GM23248 (cell line): ENCODE results near the gene MRE11. TPM values are rescaled to one million over a fixed set of nuclear protein-coding genes. Genes with fewer than 3 reads are reported as not detected.

ENCODE experiments used
- DNase-seq: peaks from one replicate; pipeline ENCODE4 v3.0.0-alpha.2; 2015
- H2AFZ ChIP-seq: fragments of 200-600 bp; sonication (generic); 2 replicates; pipeline ENCODE4 v1.6.1; 2016; ENCODE audit warnings: antibody characterized with exemption
- H3F3A ChIP-seq: fragments of 200-600 bp; sonication (generic); 2 replicates; pipeline ENCODE4 v1.6.1; 2016; ENCODE audit warnings: mild to moderate bottlenecking, antibody characterized with exemption, mixed run types; ENCODE audit not compliant: insufficient read depth
- H3K27ac ChIP-seq: fragments of 200-600 bp; sonication (generic); 2 replicates; pipeline ENCODE4 v1.5.1; 2016; ENCODE audit warnings: mild to moderate bottlenecking
- H3K27me3 ChIP-seq: fragments of 200-600 bp; sonication (generic); replicated peaks from 2 replicates; pipeline ENCODE4 v1.6.1; 2016; ENCODE audit warnings: mild to moderate bottlenecking; ENCODE audit not compliant: insufficient read depth
- H3K36me3 ChIP-seq: fragments of 200-600 bp; sonication (generic); 2 replicates; pipeline ENCODE4 v1.6.1; 2016; ENCODE audit warnings: low read depth, mild to moderate bottlenecking
- H3K4me1 ChIP-seq: fragments of 200-600 bp; sonication (generic); 2 replicates; pipeline ENCODE4 v1.6.1; 2016; ENCODE audit warnings: mild to moderate bottlenecking; ENCODE audit not compliant: insufficient read depth
- H3K4me2 ChIP-seq: fragments of 200-600 bp; sonication (generic); one replicate; pipeline ENCODE4 v1.6.1; 2016; ENCODE audit warnings: mild to moderate bottlenecking; ENCODE audit not compliant: unreplicated experiment
- H3K4me3 ChIP-seq: fragments of 200-600 bp; sonication (generic); 2 replicates; pipeline ENCODE4 v1.5.1; 2016; ENCODE audit warnings: mild to moderate bottlenecking
- H3K79me2 ChIP-seq: fragments of 200-600 bp; sonication (generic); 2 replicates; pipeline ENCODE4 v1.6.1; 2016; ENCODE audit warnings: mild to moderate bottlenecking; ENCODE audit not compliant: insufficient read depth
- H3K9ac ChIP-seq: fragments of 200-600 bp; sonication (generic); 2 replicates; pipeline ENCODE4 v1.6.1; 2016; ENCODE audit warnings: mild to moderate bottlenecking
- H3K9me2 ChIP-seq: fragments of 200-600 bp; sonication (generic); 2 replicates; pipeline ENCODE4 v1.6.1; 2016; ENCODE audit warnings: mixed run types, mild to moderate bottlenecking, moderate library complexity; ENCODE audit not compliant: insufficient read depth
- H3K9me3 ChIP-seq: fragments of 200-600 bp; sonication (generic); one replicate; pipeline ENCODE4 v1.6.1; 2017; ENCODE audit warnings: low read depth
- H4K20me1 ChIP-seq: fragments of 200-600 bp; sonication (generic); 2 replicates; pipeline ENCODE4 v1.6.0; 2016; ENCODE audit not compliant: insufficient read depth
- EZH2 ChIP-seq: fragments of 200-600 bp; sonication (generic); IDR thresholded peaks from 2 replicates; pipeline ENCODE4 v1.6.1; 2018; ENCODE audit warnings: antibody characterized with exemption, mild to moderate bottlenecking; ENCODE audit not compliant: insufficient read depth, poor library complexity, severe bottlenecking
- EZH2phosphoT487 ChIP-seq: fragments of 200-600 bp; sonication (generic); IDR thresholded peaks from 2 replicates; pipeline ENCODE4 v1.6.1; 2018; ENCODE audit warnings: antibody characterized with exemption, moderate library complexity, mild to moderate bottlenecking, low read depth; ENCODE audit not compliant: insufficient read depth
- WGBS, 2 experiments: methylation state at CpG; one replicate each; pipeline ENCODE4 v1.1.6; 2015 to 2017; ENCODE audit warnings: low lambda C conversion rate in 2 of 2, low coverage in 1 of 2; ENCODE audit errors: missing lambda C conversion rate in 2 of 2; 5-methylcytosine and 5-hydroxymethylcytosine counted together
- in situ Hi-C: fragments of 300-500 bp; cut with MboI; formaldehyde crosslinking; loops from 2 replicates; pipeline ENCODE4 v1.15.0; 2020
- polyA plus RNA-seq: library from polyadenylated mRNA; unstranded; fragments of >200 nt; fragmentation: Nextera tagmentation; extraction: Ambion mirVana; gene quantifications from 2 replicates; pipeline ENCODE4 v1.2.1, GENCODE V29; 2016
- total RNA-seq: library from RNA; depleted of rRNA; stranded (reverse); fragments of >200 nt; shearing (Covaris generic); gene quantifications from 2 replicates; pipeline ENCODE4 v1.2.3, GENCODE V29; 2014

Gene MRE11
- total and polyA plus RNA-seq, 2 experiments from 2014 or later: 10.6 to 15.6 TPM

GRCh38 chr11:94447149-94447548 is 46.5 kb downstream of the MRE11 start:
- in situ Hi-C loops: no loop called here
- WGBS, 2 experiments: 79 to 83% methylated on average over 4 of the region's 4 CpGs
- peaks cover 14% of the 10 kb centered on the region for H3K36me3 ChIP-seq
- no peaks in the 10 kb centered on the region for H4K20me1 ChIP-seq
- H3K27me3 ChIP-seq: no peaks in the 10 kb centered on the region
- no peak overlapping the region for H3K27ac ChIP-seq
- H3K4me2 ChIP-seq: no peak overlapping the region
- H3K9ac ChIP-seq: no peak overlapping the region
- H3K9me3 ChIP-seq: no peaks in the 10 kb centered on the region
- H2AFZ ChIP-seq: no peak overlapping the region
- H3K9me2 ChIP-seq: no peaks in the 10 kb centered on the region
- peaks cover 13% of the 10 kb centered on the region for H3F3A ChIP-seq
- DNase-seq: no peak
- H3K4me3 ChIP-seq: no peak overlapping the region
- peaks cover 20% of the 10 kb centered on the region for H3K4me1 ChIP-seq
- TF ChIP-seq EZH2phosphoT487 (no peak), EZH2 (no peak)
- H3K79me2 ChIP-seq: no peaks in the 10 kb centered on the region

DNA sequence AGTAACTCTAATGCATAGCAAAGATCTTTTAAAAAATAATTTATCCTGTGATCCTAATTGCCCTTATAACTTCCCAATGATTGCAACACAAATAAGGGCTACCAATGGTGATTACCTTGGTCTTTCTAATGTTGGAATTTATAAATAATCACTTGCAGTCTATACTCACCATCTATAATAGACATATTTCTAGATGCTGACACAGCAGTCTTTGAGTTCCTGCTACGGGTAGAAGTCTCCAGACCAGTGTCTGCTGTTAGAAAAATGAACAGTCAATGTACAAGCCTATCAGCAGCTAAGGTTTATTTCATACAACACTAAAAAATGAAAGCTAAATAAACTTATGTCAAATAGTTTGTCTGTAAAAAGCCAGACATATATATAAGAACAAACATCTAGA is 48.0 kb downstream of the MRE11 start:
- no peaks in the 10 kb centered on the region for H3K9me3 ChIP-seq
- no peak overlapping the region for H3K4me2 ChIP-seq
- DNase-seq: no peak
- no peak overlapping the region for H3K4me3 ChIP-seq
- peaks cover 13% of the 10 kb centered on the region for H3F3A ChIP-seq
- H3K27ac ChIP-seq: no peak overlapping the region
- no peaks in the 10 kb centered on the region for H4K20me1 ChIP-seq
- no peaks in the 10 kb centered on the region for H3K9me2 ChIP-seq
- H3K79me2 ChIP-seq: no peaks in the 10 kb centered on the region
- H3K4me1 ChIP-seq: peaks cover 20% of the 10 kb centered on the region
- WGBS, 2 experiments: 50 to 71% methylated on average over 1 of the region's 1 CpG
- peaks cover 14% of the 10 kb centered on the region for H3K36me3 ChIP-seq
- no peak overlapping the region for H2AFZ ChIP-seq
- no peak for TF ChIP-seq EZH2
- no peak for TF ChIP-seq EZH2phosphoT487
- H3K27me3 ChIP-seq: no peaks in the 10 kb centered on the region
- in situ Hi-C loops: no loop called here
- no peak overlapping the region for H3K9ac ChIP-seq

DNA sequence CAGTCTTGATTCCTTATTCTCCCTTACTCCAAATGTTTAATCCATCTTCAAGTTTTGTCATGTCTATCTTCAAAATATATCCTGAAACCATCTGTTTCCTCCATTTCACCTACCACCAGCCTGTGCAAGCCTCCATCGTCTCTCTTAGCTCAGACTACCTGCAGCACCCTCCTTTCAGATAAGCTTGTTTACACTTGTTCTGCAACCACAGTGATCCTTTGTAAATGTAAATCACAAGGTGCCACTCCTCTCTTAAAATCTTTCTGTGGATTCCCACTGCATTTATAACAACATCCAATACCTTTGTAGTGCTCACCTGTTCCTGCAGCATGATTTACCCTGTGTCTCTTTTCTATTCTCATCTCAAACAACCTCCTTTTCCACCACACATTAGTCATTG is 60.6 kb downstream of the MRE11 start:
- DNase-seq: no peak
- no peak overlapping the region for H3K4me3 ChIP-seq
- H3K9me2 ChIP-seq: no peaks in the 10 kb centered on the region
- no peak overlapping the region for H3K4me2 ChIP-seq
- no peak overlapping the region for H3K9ac ChIP-seq
- in situ Hi-C loops: no loop called here
- H3K27ac ChIP-seq: no peak overlapping the region
- TF ChIP-seq EZH2 (no peak), EZH2phosphoT487 (no peak)
- peaks cover 18% of the 10 kb centered on the region for H3K36me3 ChIP-seq
- no peaks in the 10 kb centered on the region for H3K27me3 ChIP-seq
- WGBS, 2 experiments: 87 to 100% methylated on average over 1 of the region's 1 CpG
- H4K20me1 ChIP-seq: no peaks in the 10 kb centered on the region
- H2AFZ ChIP-seq: no peak overlapping the region
- H3K79me2 ChIP-seq: no peaks in the 10 kb centered on the region
- no peaks in the 10 kb centered on the region for H3F3A ChIP-seq
- H3K4me1 ChIP-seq: no peaks in the 10 kb centered on the region
- H3K9me3 ChIP-seq: no peaks in the 10 kb centered on the region

DNA sequence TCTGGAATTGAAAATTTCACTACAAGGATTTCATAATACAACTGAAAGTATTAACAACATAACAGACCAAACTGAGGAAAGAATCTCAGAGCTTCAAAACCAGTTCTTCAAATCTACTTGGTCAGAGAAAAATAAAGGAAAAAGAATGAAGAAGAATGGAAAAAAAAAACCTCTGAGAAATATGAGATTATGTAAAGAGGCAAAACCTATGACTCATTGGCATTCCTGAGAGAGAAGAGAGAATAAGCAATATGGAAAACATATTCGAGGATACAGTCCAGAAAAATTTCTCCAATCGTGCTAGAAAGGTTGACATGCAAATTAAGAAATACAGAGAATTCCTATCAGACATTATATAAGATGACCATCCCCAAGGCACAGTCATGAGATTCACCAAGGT is 69.0 kb downstream of the MRE11 start:
- Histone ChIP-seq H2AFZ (no peak overlapping the region), H3K36me3 (no peaks in the 10 kb centered on the region)

GRCh38 chr11:94424011-94424410 is 69.6 kb downstream of the MRE11 start:
- no peaks in the 10 kb centered on the region for H3K79me2 ChIP-seq
- H3K27ac ChIP-seq: no peak overlapping the region
- TF ChIP-seq EZH2: no peak
- no peak for TF ChIP-seq EZH2phosphoT487
- no peak overlapping the region for H2AFZ ChIP-seq
- H3K9ac ChIP-seq: no peak overlapping the region
- 0 out of 2 replicates have a peak, but pooled peaks cover 3% of the 10 kb centered on the region for H3K4me1 ChIP-seq
- no peaks in the 10 kb centered on the region for H3K27me3 ChIP-seq
- no peaks in the 10 kb centered on the region for H3K36me3 ChIP-seq
- no peak overlapping the region for H3K4me2 ChIP-seq
- no peaks in the 10 kb centered on the region for H4K20me1 ChIP-seq
- in situ Hi-C loops: loop anchor here (10.0 kb wide), 1 partner anchor 529 kb away; no protein-coding TSS in a partner anchor
- no peak for DNase-seq
- no peaks in the 10 kb centered on the region for H3K9me3 ChIP-seq
- H3K4me3 ChIP-seq: no peak overlapping the region
- WGBS, 2 experiments: 93 to 97% methylated on average over 2 of the region's 2 CpGs
- H3K9me2 ChIP-seq: no peaks in the 10 kb centered on the region
- no peaks in the 10 kb centered on the region for H3F3A ChIP-seq

More for the DNA sequence above, 69.0 kb downstream of the MRE11 start:
- no peaks in the 10 kb centered on the region for H3K27me3 ChIP-seq
- WGBS, 2 experiments: 53 to 56% methylated on average over 2 of the region's 2 CpGs
- no peaks in the 10 kb centered on the region for H3F3A ChIP-seq
- peak; percentile 34 for DNase-seq
- H3K4me1 ChIP-seq: 0 out of 2 replicates have a peak, but pooled peaks cover 3% of the 10 kb centered on the region
- no peak overlapping the region for H3K9ac ChIP-seq
- H3K9me3 ChIP-seq: no peaks in the 10 kb centered on the region
- H3K27ac ChIP-seq: no peak overlapping the region
- no peak overlapping the region for H3K4me3 ChIP-seq
- no peak overlapping the region for H3K4me2 ChIP-seq
- in situ Hi-C loops: loop anchor here (10.0 kb wide), 1 partner anchor 530 kb away; no protein-coding TSS in a partner anchor
- no peak for TF ChIP-seq EZH2
- no peak for TF ChIP-seq EZH2phosphoT487
- no peaks in the 10 kb centered on the region for H3K9me2 ChIP-seq
- H4K20me1 ChIP-seq: no peaks in the 10 kb centered on the region
- H3K79me2 ChIP-seq: no peaks in the 10 kb centered on the region
